WTC11 (cell line): ENCODE results near the gene ITLN1.

ENCODE experiments used
- AFF4 ChIP-seq: sonication (generic); formaldehyde crosslinking; IDR thresholded peaks from 2 replicates; pipeline ENCODE4 v1.8.1; 2023; ENCODE audit warnings: mild to moderate bottlenecking, missing genetic modification reagents, borderline replicate concordance
- CREB1 ChIP-seq: sonication (generic); formaldehyde crosslinking; IDR thresholded peaks from 2 replicates; pipeline ENCODE4 v1.8.0; 2023; ENCODE audit warnings: mild to moderate bottlenecking, missing genetic modification reagents
- CTCF ChIP-seq: fragments of 200-600 bp; IDR thresholded peaks from 2 replicates; pipeline ENCODE4 v1.8.0; 2022; ENCODE audit warnings: antibody characterized with exemption
- E2F5 ChIP-seq: sonication (generic); formaldehyde crosslinking; IDR thresholded peaks from 2 replicates; pipeline ENCODE4 v1.8.1; 2022; ENCODE audit warnings: mild to moderate bottlenecking, moderate library complexity, missing genetic modification reagents
- ELF4 ChIP-seq: sonication (generic); formaldehyde crosslinking; IDR thresholded peaks from 2 replicates; pipeline ENCODE4 v1.8.1; 2022; ENCODE audit warnings: low read depth, mild to moderate bottlenecking, moderate library complexity, missing genetic modification reagents
- ESRRA ChIP-seq: sonication (generic); formaldehyde crosslinking; IDR thresholded peaks from 2 replicates; pipeline ENCODE4 v1.8.1; 2022; ENCODE audit warnings: mild to moderate bottlenecking, missing genetic modification reagents, borderline replicate concordance
- ETV6 ChIP-seq: sonication (generic); formaldehyde crosslinking; IDR thresholded peaks from 2 replicates; pipeline ENCODE4 v1.8.1; 2022; ENCODE audit warnings: mild to moderate bottlenecking, missing genetic modification reagents
- FOXJ3 ChIP-seq: sonication (generic); formaldehyde crosslinking; IDR thresholded peaks from 2 replicates; pipeline ENCODE4 v1.9.0; 2021; ENCODE audit warnings: missing genetic modification reagents, mild to moderate bottlenecking, borderline replicate concordance
- FOXP4 ChIP-seq: sonication (generic); formaldehyde crosslinking; IDR thresholded peaks from 2 replicates; pipeline ENCODE4 v1.8.0; 2022; ENCODE audit warnings: mild to moderate bottlenecking, missing genetic modification reagents
- NR2C2 ChIP-seq: sonication (generic); formaldehyde crosslinking; IDR thresholded peaks from 2 replicates; pipeline ENCODE4 v1.8.0; 2022; ENCODE audit warnings: mild to moderate bottlenecking, missing genetic modification reagents
- RELA ChIP-seq: sonication (generic); formaldehyde crosslinking; IDR thresholded peaks from 2 replicates; pipeline ENCODE4 v1.8.1; 2022; ENCODE audit warnings: missing genetic modification reagents, mild to moderate bottlenecking, borderline replicate concordance
- SP1 ChIP-seq: sonication (generic); formaldehyde crosslinking; conservative IDR thresholded peaks from 2 replicates; pipeline ENCODE4 v1.8.1; 2022; ENCODE audit warnings: missing genetic modification reagents
- USF2 ChIP-seq: sonication (generic); formaldehyde crosslinking; IDR thresholded peaks from 2 replicates; pipeline ENCODE4 v1.8.1; 2023; ENCODE audit warnings: mild to moderate bottlenecking, missing genetic modification reagents, moderate library complexity

GRCh38 chr1:160888926-160889325, 3.9 kb upstream of the ITLN1 start:
- no peak for TF ChIP-seq FOXJ3 (CRISPR knock-in tag)
- no peak for TF ChIP-seq CTCF
- TF ChIP-seq FOXP4: no peak
- no peak for TF ChIP-seq AFF4
- TF ChIP-seq SP1 (CRISPR knock-in tag): no peak
- TF ChIP-seq RELA: no peak
- no peak for TF ChIP-seq ELF4 (CRISPR knock-in tag)
- TF ChIP-seq CREB1: no peak
- no peak for TF ChIP-seq ESRRA
- TF ChIP-seq E2F5 (CRISPR knock-in tag): no peak
- TF ChIP-seq USF2 (CRISPR knock-in tag): no peak
- no peak for TF ChIP-seq ETV6 (CRISPR knock-in tag)
- TF ChIP-seq NR2C2: no peak
